WERI-Rb-1 (cell line): Measurements from ENCODE around the gene SH2D6.
A peak's percentile ranks its signal among the peaks of the same experiment; 100 is the strongest.

ENCODE experiments used
- DNase-seq: peaks from one replicate; pipeline ENCODE4 v3.0.0-alpha.2; 2020
- H3K27ac ChIP-seq: fragments of 250-450 bp; sonication (Bioruptor Pico); 2 replicates; pipeline ENCODE4 v1.5.1; 2020; ENCODE audit warnings: mild to moderate bottlenecking, moderate library complexity
- H3K27me3 ChIP-seq: fragments of 250-450 bp; sonication (Bioruptor Pico); 2 replicates; pipeline ENCODE4 v1.5.1; 2021; ENCODE audit warnings: mild to moderate bottlenecking, low read depth, moderate library complexity; ENCODE audit not compliant: insufficient read depth, severe bottlenecking
- H3K36me3 ChIP-seq: fragments of 250-450 bp; sonication (Bioruptor Pico); 2 replicates; pipeline ENCODE4 v1.5.1; 2020; ENCODE audit warnings: mild to moderate bottlenecking, moderate library complexity
- H3K4me3 ChIP-seq: 2 replicates; pipeline ENCODE4 v1.5.1; 2011; ENCODE audit warnings: low read depth, mild to moderate bottlenecking, control low read depth, low read length
- H3K9me3 ChIP-seq: fragments of 250-450 bp; sonication (Bioruptor Pico); 2 replicates; pipeline ENCODE4 v1.5.1; 2021; ENCODE audit warnings: mild to moderate bottlenecking, moderate library complexity; ENCODE audit not compliant: severe bottlenecking
- TF ChIP-seq, protein P1 (sequence below): IDR thresholded peaks from 2 replicates; pipeline ENCODE4 v1.5.1; 2011; ENCODE audit warnings: low read depth, mild to moderate bottlenecking, control low read depth, inconsistent platforms, low read length

SH2D6 gene

DNA sequence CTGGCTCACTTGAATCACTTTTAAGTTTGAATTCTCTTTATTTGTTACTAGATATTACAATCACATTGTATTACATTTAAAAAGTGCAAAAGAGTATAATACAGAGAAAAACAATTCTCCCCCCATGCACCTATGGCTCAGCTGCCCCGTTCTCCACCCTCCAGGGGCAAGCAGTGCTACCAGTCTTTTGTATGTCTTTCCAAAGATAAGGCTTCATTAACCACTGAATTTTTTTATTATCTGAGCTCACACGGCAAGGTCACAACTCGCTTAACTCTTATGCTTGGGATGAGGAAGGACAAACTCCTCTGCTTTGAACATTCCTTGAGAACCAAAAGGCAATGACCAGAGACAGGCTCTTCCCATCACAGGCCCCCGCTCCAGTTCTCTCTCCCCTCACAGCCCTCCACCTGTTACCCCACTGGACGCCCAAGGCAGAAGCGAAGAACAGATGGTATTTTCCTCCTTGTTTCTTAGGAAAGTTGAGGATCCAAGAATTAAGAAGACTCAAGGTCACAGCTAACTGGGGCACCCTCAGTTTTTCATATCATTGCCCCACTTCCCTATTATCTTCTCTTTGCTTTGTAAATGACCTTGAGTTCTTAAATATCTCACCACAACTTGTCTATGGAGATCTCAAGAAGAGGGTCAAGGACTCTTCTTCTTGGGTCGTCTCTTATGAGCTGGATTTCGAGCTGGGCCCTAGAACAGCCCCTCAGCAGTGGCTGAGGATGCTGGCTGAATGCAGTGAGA is 30.1 kb downstream of the SH2D6 start:
- Histone ChIP-seq H3K27me3 (no peaks in the 10 kb centered on the region), H3K36me3 (no peaks in the 10 kb centered on the region), H3K27ac (no peak overlapping the region), H3K9me3 (no peaks in the 10 kb centered on the region), H3K4me3 (no peak overlapping the region)
- no peak for DNase-seq
- TF ChIP-seq, protein P1, sequence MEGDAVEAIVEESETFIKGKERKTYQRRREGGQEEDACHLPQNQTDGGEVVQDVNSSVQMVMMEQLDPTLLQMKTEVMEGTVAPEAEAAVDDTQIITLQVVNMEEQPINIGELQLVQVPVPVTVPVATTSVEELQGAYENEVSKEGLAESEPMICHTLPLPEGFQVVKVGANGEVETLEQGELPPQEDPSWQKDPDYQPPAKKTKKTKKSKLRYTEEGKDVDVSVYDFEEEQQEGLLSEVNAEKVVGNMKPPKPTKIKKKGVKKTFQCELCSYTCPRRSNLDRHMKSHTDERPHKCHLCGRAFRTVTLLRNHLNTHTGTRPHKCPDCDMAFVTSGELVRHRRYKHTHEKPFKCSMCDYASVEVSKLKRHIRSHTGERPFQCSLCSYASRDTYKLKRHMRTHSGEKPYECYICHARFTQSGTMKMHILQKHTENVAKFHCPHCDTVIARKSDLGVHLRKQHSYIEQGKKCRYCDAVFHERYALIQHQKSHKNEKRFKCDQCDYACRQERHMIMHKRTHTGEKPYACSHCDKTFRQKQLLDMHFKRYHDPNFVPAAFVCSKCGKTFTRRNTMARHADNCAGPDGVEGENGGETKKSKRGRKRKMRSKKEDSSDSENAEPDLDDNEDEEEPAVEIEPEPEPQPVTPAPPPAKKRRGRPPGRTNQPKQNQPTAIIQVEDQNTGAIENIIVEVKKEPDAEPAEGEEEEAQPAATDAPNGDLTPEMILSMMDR: no peak

DNA sequence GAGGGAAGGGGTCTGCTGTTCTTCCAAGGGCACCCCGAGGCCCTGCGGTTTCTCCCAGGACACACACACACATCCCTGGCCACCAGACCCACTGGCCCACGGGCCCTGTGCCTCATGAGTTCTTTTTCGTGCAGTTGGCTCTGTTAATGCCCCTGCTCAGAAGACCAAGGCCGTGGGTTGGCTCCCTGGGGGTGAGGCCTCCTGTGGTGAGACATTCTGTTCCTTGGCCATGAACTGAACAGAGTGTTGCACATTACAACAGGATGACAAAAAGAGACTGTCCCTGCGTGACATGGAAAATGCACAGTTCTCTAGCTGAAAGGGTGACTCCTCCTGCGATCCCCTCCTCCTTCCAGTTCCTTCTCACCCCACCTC is 30.7 kb downstream of the SH2D6 start:
- no peaks in the 10 kb centered on the region for H3K36me3 ChIP-seq
- TF ChIP-seq, protein P1: no peak
- H3K27me3 ChIP-seq: no peaks in the 10 kb centered on the region
- H3K4me3 ChIP-seq: no peak overlapping the region
- H3K9me3 ChIP-seq: no peaks in the 10 kb centered on the region
- H3K27ac ChIP-seq: no peak overlapping the region; the same call in 1 of the 2 replicates
- no peak for DNase-seq

DNA sequence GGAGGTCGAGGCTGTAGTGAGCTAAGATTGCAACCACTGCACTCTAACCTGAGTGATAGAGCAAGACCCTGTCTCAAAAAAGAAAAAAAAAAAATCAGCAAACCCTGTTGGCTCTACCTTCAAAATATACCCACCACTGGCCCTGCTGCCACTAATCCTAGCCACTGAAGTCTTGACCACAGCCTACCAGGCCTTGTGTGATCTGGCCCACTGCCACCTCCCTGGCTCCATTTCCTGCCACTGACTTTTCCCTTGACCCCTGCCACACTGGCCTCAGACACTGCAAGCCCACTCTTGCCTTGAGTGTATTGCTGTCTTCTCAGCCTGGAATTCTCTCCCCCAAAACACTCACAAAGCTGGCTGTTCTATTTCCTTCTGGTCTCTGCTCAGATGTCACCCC is 33.7 kb downstream of the SH2D6 start:
- H3K36me3 ChIP-seq: no peaks in the 10 kb centered on the region
- DNase-seq: no peak

DNA sequence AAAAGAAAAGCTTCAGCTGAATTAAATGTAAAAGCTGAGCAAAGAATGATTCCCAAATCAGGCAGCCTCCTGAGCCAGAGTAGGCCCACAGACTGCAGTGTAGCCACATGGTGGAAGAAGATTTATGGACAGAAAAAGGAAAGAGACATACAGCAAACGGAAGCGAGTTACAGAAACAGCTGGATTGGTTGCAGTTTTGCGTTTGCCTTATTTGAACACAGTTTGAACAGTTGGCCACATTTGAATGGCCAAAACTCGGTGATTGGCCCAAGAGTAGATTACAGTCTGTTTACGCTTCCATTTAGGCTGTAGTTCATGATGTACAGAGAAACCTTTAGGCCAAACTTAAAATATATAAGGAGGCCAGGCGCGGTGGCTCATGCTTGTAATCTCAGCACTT is 35.1 kb downstream of the SH2D6 start:
- Histone ChIP-seq H3K9me3 (no peaks in the 10 kb centered on the region), H3K4me3 (no peak overlapping the region), H3K36me3 (no peaks in the 10 kb centered on the region), H3K27ac (no peak overlapping the region), H3K27me3 (no peaks in the 10 kb centered on the region)
- TF ChIP-seq, protein P1: no peak
- DNase-seq: no peak

More for the DNA sequence above, 33.7 kb downstream of the SH2D6 start:
- Histone ChIP-seq H3K4me3 (no peak overlapping the region), H3K27ac (no peak overlapping the region), H3K9me3 (no peaks in the 10 kb centered on the region), H3K27me3 (no peaks in the 10 kb centered on the region)
- TF ChIP-seq, protein P1: no peak

DNA sequence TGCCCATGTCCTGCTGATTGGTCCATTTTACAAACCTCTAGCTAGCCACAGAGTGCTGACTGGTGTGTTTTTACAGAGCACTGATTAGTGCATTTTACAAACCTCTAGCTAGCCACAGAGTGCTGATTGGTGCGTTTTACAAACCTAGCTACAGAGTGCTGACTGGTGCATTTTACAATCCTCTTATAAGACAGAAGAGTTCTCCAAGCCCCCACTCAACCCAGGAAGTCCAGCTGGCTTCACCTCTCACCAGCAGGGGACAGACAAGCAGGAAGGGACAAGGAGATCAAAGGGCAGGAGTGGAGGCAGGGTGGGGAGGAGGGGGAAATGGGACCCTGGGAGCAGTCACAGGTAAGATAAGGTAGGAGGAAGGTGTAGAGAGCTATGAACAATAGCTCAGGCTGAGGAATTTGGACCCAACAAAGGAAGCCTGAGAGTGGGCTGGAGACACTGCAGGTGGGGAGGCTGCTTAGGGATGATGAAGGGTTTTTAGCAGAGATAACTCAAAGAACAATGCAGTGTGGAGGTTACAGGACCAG is 37.1 kb downstream of the SH2D6 start:
- H3K36me3 ChIP-seq: no peaks in the 10 kb centered on the region
- DNase-seq: peak; percentile 57
- no peaks in the 10 kb centered on the region for H3K27me3 ChIP-seq
- H3K27ac ChIP-seq: 0 out of 2 replicates have a peak overlapping the region, but pooled peaks have one; percentile 18
- TF ChIP-seq, protein P1: peak; percentile 43; the same call in 1 of the 2 replicates
- H3K4me3 ChIP-seq: no peak overlapping the region
- no peaks in the 10 kb centered on the region for H3K9me3 ChIP-seq
